Breast epithelium (tissue), 3 donors: ENCODE measurements around the gene PTPN4.

ENCODE experiments used
- POLR2A ChIP-seq: fragments of 450-650 bp; IDR thresholded peaks from one replicate; pipeline ENCODE4 v1.6.1; 2016; ENCODE audit warnings: antibody characterized with exemption, mild to moderate bottlenecking, moderate library complexity
- POLR2AphosphoS5 ChIP-seq, 3 donors: sonication (generic); formaldehyde crosslinking; IDR thresholded peaks; one replicate each; pipeline ENCODE4 v1.6.1; 2017; ENCODE audit warnings: antibody characterized with exemption in 3 of 3
- TF ChIP-seq, protein P1 (sequence below), 3 donors: fragments of 450-650 bp; IDR thresholded peaks; one replicate each; pipeline ENCODE4 v1.5.1; 2016 to 2017; ENCODE audit warnings: antibody characterized with exemption in 3 of 3, mild to moderate bottlenecking in 3 of 3, moderate library complexity in 3 of 3

DNA sequence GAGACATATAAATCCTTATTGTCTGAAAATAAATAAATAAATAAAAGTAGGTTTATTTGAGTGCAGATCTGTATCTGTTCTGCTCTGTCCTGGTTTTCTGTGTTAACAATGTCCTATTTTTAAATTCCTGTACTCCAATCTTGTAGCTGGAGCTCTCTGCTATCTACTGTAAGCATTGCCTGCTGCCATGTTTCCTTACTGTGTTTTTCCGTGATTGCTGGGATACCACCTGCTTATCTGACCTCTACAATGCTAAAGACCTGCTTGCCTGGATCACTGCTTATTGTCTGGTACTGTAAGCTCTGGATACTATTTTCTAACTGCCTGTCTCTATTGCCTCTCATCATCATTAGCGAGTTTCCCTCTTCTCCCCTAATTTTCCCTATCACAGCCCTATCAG, 11.6 kb downstream of the PTPN4 start:
- TF ChIP-seq POLR2AphosphoS5 (IDR thresholded peaks at IDR 0.05) (no peak), POLR2A (no peak)
- TF ChIP-seq, protein P1, sequence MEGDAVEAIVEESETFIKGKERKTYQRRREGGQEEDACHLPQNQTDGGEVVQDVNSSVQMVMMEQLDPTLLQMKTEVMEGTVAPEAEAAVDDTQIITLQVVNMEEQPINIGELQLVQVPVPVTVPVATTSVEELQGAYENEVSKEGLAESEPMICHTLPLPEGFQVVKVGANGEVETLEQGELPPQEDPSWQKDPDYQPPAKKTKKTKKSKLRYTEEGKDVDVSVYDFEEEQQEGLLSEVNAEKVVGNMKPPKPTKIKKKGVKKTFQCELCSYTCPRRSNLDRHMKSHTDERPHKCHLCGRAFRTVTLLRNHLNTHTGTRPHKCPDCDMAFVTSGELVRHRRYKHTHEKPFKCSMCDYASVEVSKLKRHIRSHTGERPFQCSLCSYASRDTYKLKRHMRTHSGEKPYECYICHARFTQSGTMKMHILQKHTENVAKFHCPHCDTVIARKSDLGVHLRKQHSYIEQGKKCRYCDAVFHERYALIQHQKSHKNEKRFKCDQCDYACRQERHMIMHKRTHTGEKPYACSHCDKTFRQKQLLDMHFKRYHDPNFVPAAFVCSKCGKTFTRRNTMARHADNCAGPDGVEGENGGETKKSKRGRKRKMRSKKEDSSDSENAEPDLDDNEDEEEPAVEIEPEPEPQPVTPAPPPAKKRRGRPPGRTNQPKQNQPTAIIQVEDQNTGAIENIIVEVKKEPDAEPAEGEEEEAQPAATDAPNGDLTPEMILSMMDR (IDR thresholded peaks at IDR 0.05), result no peak
